ENCODE data around the gene GMPS. TPM values are rescaled to one million over a fixed set of nuclear protein-coding genes. Genes with fewer than 3 reads are reported as not detected.
"Not testable (repeated sequence)": the region's sequence is repeated elsewhere in the genome, so short reads cannot be mapped to it uniquely, and the experiment has no call there.

Gene GMPS
- total RNA-seq, 1 experiment from 2014 or later, result 136 TPM

GRCh38 chr3:155847993-155848392, 22.5 kb upstream of the GMPS start:
- DNase-seq (ENCODE audit: low spot score) (no peak), ATAC-seq (no peak)
- Mint-ChIP-seq H3K4me3 (no peak overlapping the region), H3K27ac (no peak overlapping the region), H3K27me3 (ENCODE audit: low read depth) (no peaks in the 10 kb centered on the region), H3K9me3 (no peaks in the 10 kb centered on the region), H3K4me1 (peaks cover 16% of the 10 kb centered on the region), H3K36me3 (no peaks in the 10 kb centered on the region)
- TF ChIP-seq ZNF423 (CRISPR knock-in tag; IDR thresholded peaks at IDR 0.05) (no peak), MAX (CRISPR knock-in tag; IDR thresholded peaks at IDR 0.05) (no peak), ATF1 (CRISPR knock-in tag; IDR thresholded peaks at IDR 0.05) (no peak), ZNF138 (CRISPR knock-in tag; conservative IDR thresholded peaks at IDR 0.05) (no peak), CDX4 (CRISPR knock-in tag; IDR thresholded peaks at IDR 0.05; ENCODE audit: borderline replicate concordance) (no peak), ZNF121 (CRISPR knock-in tag; IDR thresholded peaks at IDR 0.05) (peak; percentile 82)
- POLR2A ChIA-PET, result no interaction called here
- CTCF ChIA-PET, result interaction anchor here (0.7 kb wide), 1 partner anchor 42 kb away, joined by 3 read pairs; the partner anchor contains the start of gene C3orf33

GRCh38 chr3:155849404-155849803, 21.0 kb upstream of the GMPS start:
- POLR2A ChIA-PET; DNase-seq (ENCODE audit: low spot score); H3K4me3 Mint-ChIP-seq; H3K9me3 Mint-ChIP-seq; H3K27me3 Mint-ChIP-seq (ENCODE audit: low read depth); H3K36me3 Mint-ChIP-seq; H3K27ac Mint-ChIP-seq; ATAC-seq: not testable (repeated sequence)
- CTCF ChIA-PET, result interaction anchor here (1.0 to 2.6 kb wide), 2 partner anchors 43 to 44 kb away, joined by 5 to 11 read pairs; partner anchors contain the start of gene C3orf33
- H3K4me1 Mint-ChIP-seq, result peaks cover 20% of the 10 kb centered on the region

- H3K9me3 Mint-ChIP-seq, result no peaks in the 10 kb centered on the region
- no peaks in the 10 kb centered on the region for H3K36me3 Mint-ChIP-seq
- peak overlapping the region; percentile 97 for H3K4me3 Mint-ChIP-seq
- peaks cover 7% of the 10 kb centered on the region; the same call in 1 of the 2 replicates for H3K27me3 Mint-ChIP-seq (ENCODE audit: low read depth)
- DNase-seq (ENCODE audit: low spot score), result no peak
- no peak for ATAC-seq
- TF ChIP-seq FOXP1 (CRISPR knock-in tag; IDR thresholded peaks at IDR 0.05; ENCODE audit: borderline replicate concordance), result no peak
- TF ChIP-seq SMAD4 (CRISPR knock-in tag; IDR thresholded peaks at IDR 0.05), result no peak
- TF ChIP-seq USF2 (CRISPR knock-in tag; IDR thresholded peaks at IDR 0.05), result no peak
- TF ChIP-seq ZBTB21 (CRISPR knock-in tag; IDR thresholded peaks at IDR 0.05; ENCODE audit: borderline replicate concordance), result no peak
- TF ChIP-seq CBFB (CRISPR knock-in tag; IDR thresholded peaks at IDR 0.05; ENCODE audit: low read depth), result no peak
- TF ChIP-seq NR2C2 (CRISPR knock-in tag; IDR thresholded peaks at IDR 0.05), result no peak
- TF ChIP-seq ZNF121 (CRISPR knock-in tag; IDR thresholded peaks at IDR 0.05), result no peak
- TF ChIP-seq PRDM15 (CRISPR knock-in tag; IDR thresholded peaks at IDR 0.05), result no peak
- TF ChIP-seq PREB (CRISPR knock-in tag; IDR thresholded peaks at IDR 0.05; ENCODE audit: borderline replicate concordance), result no peak
- TF ChIP-seq GABPB1 (CRISPR knock-in tag; IDR thresholded peaks at IDR 0.05), result no peak
- ChIA-PET CTCF (interaction anchor here (1.7 to 2.4 kb wide), 2 partner anchors 20 to 46 kb away, joined by 9 to 31 read pairs; partner anchors contain the start of gene C3orf33), POLR2A (no interaction called here)
- no peak overlapping the region for H3K27ac Mint-ChIP-seq
- peaks cover 24% of the 10 kb centered on the region for H3K4me1 Mint-ChIP-seq
Measured at GRCh38 chr3:155852341-155852740, 18.1 kb upstream of the GMPS start.
